Transverse colon (tissue), 3 donors: ENCODE data around the gene DCLRE1C.

Experiments used
- EP300 ChIP-seq: sonication (generic); formaldehyde crosslinking; IDR thresholded peaks from one replicate; pipeline ENCODE4 v1.6.1; 2017; ENCODE audit warnings: antibody characterized with exemption, low read depth
- POLR2A ChIP-seq: fragments of 450-650 bp; IDR thresholded peaks from one replicate; pipeline ENCODE4 v1.6.1; 2016; ENCODE audit warnings: antibody characterized with exemption, mild to moderate bottlenecking, moderate library complexity
- TF ChIP-seq, protein P1 (sequence below), 5 experiments: fragments of 200-600 bp in 3 of 5; fragments of 450-650 bp in 2 of 5; sonication (generic) in 3 of 5; IDR thresholded peaks; 1 replicate in 2 of 5; 2 replicates in 3 of 5; pipeline ENCODE4 v1.5.1; 2016 to 2017; ENCODE audit warnings: antibody characterized with exemption in 5 of 5, inconsistent platforms in 3 of 5, mild to moderate bottlenecking in 2 of 5, moderate library complexity in 1 of 5

DNA sequence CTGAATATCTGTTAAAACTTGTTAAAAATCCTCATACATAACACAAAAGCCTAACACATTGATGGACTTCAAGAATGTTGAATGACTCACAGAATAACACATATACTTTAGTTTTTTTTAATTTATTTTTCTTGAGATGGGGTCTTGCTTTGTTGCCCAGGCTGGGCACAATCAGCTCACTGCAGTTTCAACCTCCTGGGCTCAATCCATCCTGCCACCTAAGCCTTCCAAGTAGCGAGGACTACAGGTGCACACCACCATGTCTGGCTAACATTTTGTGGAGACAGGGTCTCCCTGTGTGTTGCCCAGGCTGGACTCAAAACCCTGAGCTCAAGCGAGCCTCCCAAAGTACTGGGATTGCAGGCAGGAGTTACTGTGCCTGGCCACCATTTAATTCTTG lies 47.1 kb downstream of the DCLRE1C start:
- TF ChIP-seq, protein P1, sequence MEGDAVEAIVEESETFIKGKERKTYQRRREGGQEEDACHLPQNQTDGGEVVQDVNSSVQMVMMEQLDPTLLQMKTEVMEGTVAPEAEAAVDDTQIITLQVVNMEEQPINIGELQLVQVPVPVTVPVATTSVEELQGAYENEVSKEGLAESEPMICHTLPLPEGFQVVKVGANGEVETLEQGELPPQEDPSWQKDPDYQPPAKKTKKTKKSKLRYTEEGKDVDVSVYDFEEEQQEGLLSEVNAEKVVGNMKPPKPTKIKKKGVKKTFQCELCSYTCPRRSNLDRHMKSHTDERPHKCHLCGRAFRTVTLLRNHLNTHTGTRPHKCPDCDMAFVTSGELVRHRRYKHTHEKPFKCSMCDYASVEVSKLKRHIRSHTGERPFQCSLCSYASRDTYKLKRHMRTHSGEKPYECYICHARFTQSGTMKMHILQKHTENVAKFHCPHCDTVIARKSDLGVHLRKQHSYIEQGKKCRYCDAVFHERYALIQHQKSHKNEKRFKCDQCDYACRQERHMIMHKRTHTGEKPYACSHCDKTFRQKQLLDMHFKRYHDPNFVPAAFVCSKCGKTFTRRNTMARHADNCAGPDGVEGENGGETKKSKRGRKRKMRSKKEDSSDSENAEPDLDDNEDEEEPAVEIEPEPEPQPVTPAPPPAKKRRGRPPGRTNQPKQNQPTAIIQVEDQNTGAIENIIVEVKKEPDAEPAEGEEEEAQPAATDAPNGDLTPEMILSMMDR (IDR thresholded peaks at IDR 0.05) = no peak
- TF ChIP-seq POLR2A (no peak), EP300 (no peak)
